Hepatocyte (in vitro differentiated cells): Measurements from ENCODE around the gene EHBP1L1.

ENCODE experiments used
- EZH2 ChIP-seq: fragments of 200-600 bp; sonication (generic); IDR thresholded peaks from 2 replicates; pipeline ENCODE4 v1.6.1; 2016; ENCODE audit warnings: antibody characterized with exemption, mild to moderate bottlenecking, borderline replicate concordance
- TF ChIP-seq, protein P1 (sequence below): fragments of 200-600 bp; sonication (generic); IDR thresholded peaks from 2 replicates; pipeline ENCODE4 v1.5.1; 2016; ENCODE audit warnings: antibody characterized with exemption, mild to moderate bottlenecking; ENCODE audit not compliant: poor library complexity

DNA sequence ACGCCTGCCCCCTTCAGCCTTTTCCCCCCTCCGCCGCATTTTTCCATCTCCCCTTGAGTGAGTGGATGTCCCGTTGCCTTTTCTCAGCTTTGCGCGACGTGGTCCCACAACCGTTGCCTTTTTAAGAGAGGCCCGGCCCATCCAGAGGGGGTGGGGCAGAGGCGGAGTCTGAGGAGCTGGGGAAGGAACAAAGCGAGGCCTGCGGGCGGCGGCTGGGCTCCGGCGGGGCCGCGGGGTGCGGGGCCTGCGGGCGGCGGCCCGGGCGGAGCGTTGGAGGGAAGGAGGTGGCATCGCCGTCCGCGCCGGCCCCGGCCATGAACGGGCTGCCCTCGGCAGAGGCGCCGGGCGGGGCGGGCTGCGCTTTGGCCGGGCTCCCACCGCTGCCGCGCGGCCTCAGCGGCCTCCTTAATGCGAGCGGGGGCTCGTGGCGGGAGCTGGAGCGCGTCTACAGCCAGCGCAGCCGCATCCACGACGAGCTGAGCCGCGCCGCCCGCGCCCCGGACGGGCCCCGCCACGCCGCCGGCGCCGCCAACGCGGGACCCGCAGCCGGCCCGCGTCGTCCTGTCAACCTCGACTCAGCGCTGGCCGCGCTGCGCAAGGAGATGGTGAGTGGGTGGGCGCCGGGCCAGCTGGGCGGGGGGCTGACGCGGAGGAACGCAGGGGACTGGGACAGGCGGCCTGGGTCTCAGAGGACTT is 3.3 kb upstream of the EHBP1L1 start, which contains the start of gene FAM89B:
- no peak for TF ChIP-seq EZH2
- TF ChIP-seq, protein P1, sequence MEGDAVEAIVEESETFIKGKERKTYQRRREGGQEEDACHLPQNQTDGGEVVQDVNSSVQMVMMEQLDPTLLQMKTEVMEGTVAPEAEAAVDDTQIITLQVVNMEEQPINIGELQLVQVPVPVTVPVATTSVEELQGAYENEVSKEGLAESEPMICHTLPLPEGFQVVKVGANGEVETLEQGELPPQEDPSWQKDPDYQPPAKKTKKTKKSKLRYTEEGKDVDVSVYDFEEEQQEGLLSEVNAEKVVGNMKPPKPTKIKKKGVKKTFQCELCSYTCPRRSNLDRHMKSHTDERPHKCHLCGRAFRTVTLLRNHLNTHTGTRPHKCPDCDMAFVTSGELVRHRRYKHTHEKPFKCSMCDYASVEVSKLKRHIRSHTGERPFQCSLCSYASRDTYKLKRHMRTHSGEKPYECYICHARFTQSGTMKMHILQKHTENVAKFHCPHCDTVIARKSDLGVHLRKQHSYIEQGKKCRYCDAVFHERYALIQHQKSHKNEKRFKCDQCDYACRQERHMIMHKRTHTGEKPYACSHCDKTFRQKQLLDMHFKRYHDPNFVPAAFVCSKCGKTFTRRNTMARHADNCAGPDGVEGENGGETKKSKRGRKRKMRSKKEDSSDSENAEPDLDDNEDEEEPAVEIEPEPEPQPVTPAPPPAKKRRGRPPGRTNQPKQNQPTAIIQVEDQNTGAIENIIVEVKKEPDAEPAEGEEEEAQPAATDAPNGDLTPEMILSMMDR = no peak
